Heart left ventricle (tissue), 16 donors: ENCODE measurements around the gene CDH18. TPM values are rescaled to one million over a fixed set of nuclear protein-coding genes. Genes with fewer than 3 reads are reported as not detected.

ENCODE experiments used
- ATAC-seq, 4 donors: fragments of 200-7000 bp; cut with Tn5 transposase; one replicate each; pipeline ENCODE4 v1.9.1; 2020 to 2022; ENCODE audit warnings: moderate library complexity in 4 of 4, mild to moderate bottlenecking in 3 of 4, moderate number of reproducible peaks in 1 of 4
- DNase-seq, 5 donors: peaks; one replicate each; pipeline ENCODE4 v3.0.0-alpha.2; 2020
- H3K27ac ChIP-seq, 12 donors: fragments of 200-600 bp; sonication (generic) in 4 of 12; one replicate each; pipeline versions ENCODE4 v1.5.0 to v1.8.0; 2016 to 2022; ENCODE audit warnings: mild to moderate bottlenecking in 2 of 12
- H3K27me3 ChIP-seq, 9 donors: fragments of 200-600 bp; sonication (generic) in 2 of 9; one replicate each; pipeline versions ENCODE4 v1.5.1 to v1.8.0; 2016 to 2022; ENCODE audit warnings: mild to moderate bottlenecking in 3 of 9
- H3K36me3 ChIP-seq, 9 donors: fragments of 200-600 bp; sonication (generic) in 2 of 9; one replicate each; pipeline versions ENCODE4 v1.5.0 to v1.8.0; 2018 to 2022; ENCODE audit warnings: mild to moderate bottlenecking in 2 of 9
- H3K4me1 ChIP-seq, 12 donors: fragments of 200-600 bp; sonication (generic) in 4 of 12; one replicate each; pipeline versions ENCODE4 v1.5.0 to v1.8.0; 2016 to 2022; ENCODE audit warnings: mild to moderate bottlenecking in 3 of 12
- H3K4me3 ChIP-seq, 12 donors: fragments of 200-600 bp; sonication (generic) in 4 of 12; one replicate each; pipeline versions ENCODE4 v1.5.0 to v1.8.0; 2017 to 2022; ENCODE audit warnings: mild to moderate bottlenecking in 9 of 12, moderate library complexity in 4 of 12
- H3K9me3 ChIP-seq, 12 donors: fragments of 200-600 bp; sonication (generic) in 4 of 12; one replicate each; pipeline versions ENCODE4 v1.5.0 to v1.8.0; 2016 to 2022; ENCODE audit warnings: mild to moderate bottlenecking in 1 of 12
- POLR2A ChIP-seq, 2 donors: fragments of 450-650 bp; IDR thresholded peaks; one replicate each; pipeline ENCODE4 v1.6.1; 2017; ENCODE audit warnings: antibody characterized with exemption in 2 of 2, mild to moderate bottlenecking in 2 of 2, moderate library complexity in 2 of 2
- WGBS, 4 donors: extraction: QIAGEN DNeasy Blood & Tissue Kit in 2 of 4; methylation state at CpG; one replicate each; pipeline versions ENCODE4 v1.1.5 to v1.1.7; 2013 to 2018; 5-methylcytosine and 5-hydroxymethylcytosine counted together
- intact Hi-C, 10 donors: fragments of 100-400 bp; cut with DNase I; formaldehyde crosslinking; loops; one replicate each; pipeline versions ENCODE4 v1.11.1 to v1.14.2; 2022
- polyA plus RNA-seq, 2 donors: library from polyadenylated mRNA; stranded (reverse); fragments of 200-250 nt; gene quantifications; one replicate each; pipeline ENCODE4 v1.2.3, GENCODE V29; 2013
- total RNA-seq, 9 donors: library from RNA; depleted of rRNA in 2 of 9; stranded (reverse); fragments of >200 nt in 2 of 9; fragmentation: NEBNext Ultra II Directional in 3 of 9; extraction: Animal tissue kit (Norgen Biotek cat#: 25700) in 3 of 9; gene quantifications; one replicate each; pipeline versions ENCODE4 v1.1.0 to v1.2.4, GENCODE V29; 2016 to 2023
- TF ChIP-seq, protein P1 (sequence below), 12 donors: fragments of 200-600 bp; sonication (generic) in 4 of 12; IDR thresholded peaks; one replicate each; pipeline versions ENCODE4 v1.5.0 to v1.8.0; 2018 to 2022; ENCODE audit warnings: antibody characterized with exemption in 12 of 12, mild to moderate bottlenecking in 5 of 12
- donor health status: ischemic (EF 13 %, LVEDD 7.1; RV severe dilation, severe dysfunction).
- donor health status: healthy with polysubstance abuse.
- donor health status: DM: no; HTN: yes; CAD: no.
- donor health status: DM: no; HTN: no; CAD: no.
- donor health status: ischemic (EF 25% LVEDD 6.9; RV normal size, moderate dysfunction).
- donor health status: ischemic (EF 25% LVEDD 5.7; RV mildly dilated, moderate dysfunction).
- donor health status: healthy.
- donor health status: DM: yes; HTN: yes; CAD: no.
- donor health status: ischemic (EF 35%, LVEDD 5.7; RV mildly dilated, moderate dysfunction).
- donor health status: nonischemic (EF 11% LVEDD 7.7; RV severe dilation, severe dysfunction).
- donor health status: DM: yes; HTN: yes; CAD: no.
- donor health status: PGD.
- donor health status: ischemic (EF 29% LVEDD 5.4; RV normal size, mild dysfunction).
- donor health status: nonischemic (EF 23%, LVEDD 6.1; RV moderate dilation, normal function).

CDH18 gene
- total and polyA plus RNA-seq, 11 donors, result 0.75 TPM; not detected in 10

DNA sequence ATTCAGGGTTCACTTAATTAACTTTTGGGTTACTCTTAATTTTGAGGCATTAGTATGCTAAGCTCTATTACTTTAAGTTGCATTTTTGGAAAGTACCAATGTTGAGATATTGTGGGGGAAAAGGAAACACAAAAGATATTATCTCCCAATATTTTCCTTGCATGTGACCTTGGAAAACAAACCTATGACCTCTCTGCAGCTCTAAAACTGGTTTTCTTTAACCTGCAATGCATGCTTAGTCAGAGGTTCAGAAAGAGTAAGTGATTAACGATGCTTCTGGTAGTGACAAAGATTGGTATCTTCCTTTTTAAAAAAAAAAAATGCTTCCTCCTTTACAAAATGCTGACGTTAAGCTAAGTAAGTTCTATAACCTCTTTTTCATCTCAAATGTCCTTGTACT, 44.9 kb upstream of the CDH18 start:
- H3K36me3 ChIP-seq, result no peaks in the 10 kb centered on the region
- DNase-seq, result no peak
- no peak for ATAC-seq
- intact Hi-C loops, result no loop called here
- TF ChIP-seq, protein P1, sequence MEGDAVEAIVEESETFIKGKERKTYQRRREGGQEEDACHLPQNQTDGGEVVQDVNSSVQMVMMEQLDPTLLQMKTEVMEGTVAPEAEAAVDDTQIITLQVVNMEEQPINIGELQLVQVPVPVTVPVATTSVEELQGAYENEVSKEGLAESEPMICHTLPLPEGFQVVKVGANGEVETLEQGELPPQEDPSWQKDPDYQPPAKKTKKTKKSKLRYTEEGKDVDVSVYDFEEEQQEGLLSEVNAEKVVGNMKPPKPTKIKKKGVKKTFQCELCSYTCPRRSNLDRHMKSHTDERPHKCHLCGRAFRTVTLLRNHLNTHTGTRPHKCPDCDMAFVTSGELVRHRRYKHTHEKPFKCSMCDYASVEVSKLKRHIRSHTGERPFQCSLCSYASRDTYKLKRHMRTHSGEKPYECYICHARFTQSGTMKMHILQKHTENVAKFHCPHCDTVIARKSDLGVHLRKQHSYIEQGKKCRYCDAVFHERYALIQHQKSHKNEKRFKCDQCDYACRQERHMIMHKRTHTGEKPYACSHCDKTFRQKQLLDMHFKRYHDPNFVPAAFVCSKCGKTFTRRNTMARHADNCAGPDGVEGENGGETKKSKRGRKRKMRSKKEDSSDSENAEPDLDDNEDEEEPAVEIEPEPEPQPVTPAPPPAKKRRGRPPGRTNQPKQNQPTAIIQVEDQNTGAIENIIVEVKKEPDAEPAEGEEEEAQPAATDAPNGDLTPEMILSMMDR (IDR thresholded peaks at IDR 0.05), result no peak
- no peak for TF ChIP-seq POLR2A (IDR thresholded peaks at IDR 0.05)
- H3K27ac ChIP-seq, result no peak overlapping the region
- H3K9me3 ChIP-seq, result peaks cover 0 to 14% (median 0%) of the 10 kb centered on the region in 12 donors
- no peaks in the 10 kb centered on the region for H3K27me3 ChIP-seq
- WGBS, 4 donors, result 32 to 40% (median 35%) methylated on average over 2 of the region's 2 CpGs
- H3K4me1 ChIP-seq, result no peaks in the 10 kb centered on the region
- no peak overlapping the region for H3K4me3 ChIP-seq

- Histone ChIP-seq H3K27me3 (no peaks in the 10 kb centered on the region), H3K4me3 (no peak overlapping the region), H3K36me3 (no peaks in the 10 kb centered on the region), H3K27ac (no peak overlapping the region), H3K4me1 (no peaks in the 10 kb centered on the region), H3K9me3 (peaks cover 0 to 11% (median 0%) of the 10 kb centered on the region in 12 donors)
- ATAC-seq (no peak), DNase-seq (no peak)
- intact Hi-C loops, result no loop called here
- TF ChIP-seq, protein P1 (IDR thresholded peaks at IDR 0.05), result no peak
- TF ChIP-seq POLR2A (IDR thresholded peaks at IDR 0.05), result no peak
Observed at GRCh38 chr5:20030125-20030524, 42.1 kb upstream of the CDH18 start.

DNA sequence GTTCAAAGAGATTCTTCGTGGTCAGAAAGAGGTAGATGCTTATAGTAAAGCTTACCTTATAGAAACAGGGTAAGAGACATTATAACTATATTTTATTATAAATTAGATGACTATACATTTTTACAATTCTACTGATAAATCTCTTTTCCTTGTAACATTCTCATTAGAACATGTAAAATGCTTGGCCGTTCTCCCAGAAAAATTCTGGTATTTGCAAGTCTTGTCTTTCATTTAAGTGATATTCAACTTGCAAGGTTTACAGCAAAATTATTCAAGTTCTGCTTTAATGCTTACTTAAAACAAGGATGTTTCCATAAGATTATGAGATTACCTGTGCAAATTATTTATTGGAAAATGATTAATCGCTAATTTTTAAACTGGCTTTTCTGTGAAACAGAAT, 41.3 kb upstream of the CDH18 start:
- DNase-seq (no peak), ATAC-seq (no peak)
- intact Hi-C loops, result no loop called here
- TF ChIP-seq, protein P1 (IDR thresholded peaks at IDR 0.05), result no peak
- Histone ChIP-seq H3K36me3 (no peaks in the 10 kb centered on the region), H3K9me3 (peaks cover 0 to 11% (median 0%) of the 10 kb centered on the region in 12 donors), H3K4me3 (no peak overlapping the region), H3K27ac (no peak overlapping the region), H3K27me3 (no peaks in the 10 kb centered on the region), H3K4me1 (no peaks in the 10 kb centered on the region)
- 43 to 50% (median 47%) methylated on average over 3 of the region's 3 CpGs for WGBS, 4 donors

DNA sequence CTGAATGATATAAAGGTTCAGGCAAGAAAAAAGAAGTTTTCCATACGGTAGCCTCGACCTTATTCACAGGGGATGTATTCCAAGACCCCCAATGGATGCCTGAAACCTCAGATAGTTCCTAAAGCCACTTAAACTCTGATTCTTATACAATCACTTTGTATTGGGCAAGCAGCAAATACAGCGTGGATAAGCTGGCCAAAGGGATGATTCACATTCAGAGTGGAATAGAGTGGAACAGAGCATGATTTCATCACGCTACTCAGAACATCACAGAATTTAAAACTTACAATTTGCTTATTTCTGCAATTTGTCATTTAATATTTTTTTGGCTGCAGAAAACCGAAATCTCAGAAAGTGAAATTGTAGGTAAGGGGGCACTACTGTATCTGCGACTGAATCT, 40.5 kb upstream of the CDH18 start:
- WGBS, 4 donors, result 70 to 76% (median 72%) methylated on average over 6 of the region's 6 CpGs
- peaks cover 0 to 7% (median 0%) of the 10 kb centered on the region in 12 donors for H3K9me3 ChIP-seq
- H3K4me3 ChIP-seq, result no peak overlapping the region
- ATAC-seq, result no peak
- no peak overlapping the region for H3K27ac ChIP-seq
- no peaks in the 10 kb centered on the region for H3K4me1 ChIP-seq
- intact Hi-C loops, result no loop called here
- H3K27me3 ChIP-seq, result no peaks in the 10 kb centered on the region
- TF ChIP-seq POLR2A (IDR thresholded peaks at IDR 0.05), result no peak
- TF ChIP-seq, protein P1 (IDR thresholded peaks at IDR 0.05), result no peak
- no peak for DNase-seq
- H3K36me3 ChIP-seq, result no peaks in the 10 kb centered on the region
